GM12878 (cell line): ENCODE results near the gene ST6GALNAC3. TPM values are rescaled to one million over a fixed set of nuclear protein-coding genes. Genes with fewer than 3 reads are reported as not detected.

Source experiments
- ATAC-seq: fragments of 200-7000 bp; cut with Tn5 transposase; 3 replicates; pipeline ENCODE4 v1.9.1; 2020; ENCODE audit warnings: mild to moderate bottlenecking, moderate library complexity
- BruUV-seq: library from RNA; stranded (reverse); fragments of 400-500 nt; replicated peaks from 2 replicates; lab custom pipeline; 2021; lab: Mats Ljungman, UMichigan
- CTCF ChIA-PET: fragments of 300-600 bp; sonication (Branson Sonifier 250); formaldehyde crosslinking; extraction: SDS; loops from one replicate; lab custom pipeline; 2021; ENCODE audit warnings: inconsistent platforms; lab: Yijun Ruan, JAX
- POLR2A ChIA-PET: fragments of 350-600 bp; formaldehyde crosslinking; extraction: SDS; loops from one replicate; lab custom pipeline; 2021; ENCODE audit warnings: inconsistent platforms; lab: Charles Lee
- RAD21 ChIA-PET: fragments of 300-600 bp; sonication (Branson Sonifier 250); formaldehyde crosslinking; loops from one replicate; lab custom pipeline; 2023; ENCODE audit warnings: antibody characterized with exemption; ENCODE audit not compliant: unreplicated experiment; lab: Charles Lee
- SMC1A ChIA-PET: fragments of 300-600 bp; sonication (Branson Sonifier 250); formaldehyde crosslinking; loops from one replicate; lab custom pipeline; 2023; ENCODE audit not compliant: unreplicated experiment, uncharacterized antibody; lab: Charles Lee
- DNase-seq: peaks from one replicate; pipeline ENCODE4 v3.0.0-alpha.2; 2011; ENCODE audit warnings: low read depth, low spot score
- FAIRE-seq: peaks from 3 replicates; lab custom pipeline; 2011; peaks lifted over from hg19 to GRCh38; lab: Jason Lieb, UNC
- H2AFZ ChIP-seq: 2 replicates; pipeline ENCODE4 v1.6.0; 2011; ENCODE audit warnings: low read depth, low read length, control low read depth; ENCODE audit not compliant: control insufficient read depth
- H3K27ac ChIP-seq: 2 replicates; pipeline ENCODE4 v1.5.1; 2011; ENCODE audit warnings: control low read depth; ENCODE audit not compliant: control insufficient read depth, insufficient read depth
- H3K27me3 ChIP-seq, 2 experiments: replicated peaks in 1 of 2; 2 replicates each; pipeline versions ENCODE4 v1.6.0 to v1.6.1; 2011; ENCODE audit warnings: low read length in 1 of 2; ENCODE audit not compliant: control insufficient read depth in 2 of 2, insufficient read depth in 2 of 2
- H3K36me3 ChIP-seq, 2 experiments: 2 replicates each; pipeline ENCODE4 v1.5.1; 2011; ENCODE audit warnings: low read length in 1 of 2; ENCODE audit not compliant: control insufficient read depth in 2 of 2, insufficient read depth in 2 of 2
- H3K4me1 ChIP-seq: 2 replicates; pipeline ENCODE4 v1.6.1; 2011; ENCODE audit warnings: mild to moderate bottlenecking, low read length, moderate library complexity, mixed read lengths; ENCODE audit not compliant: control insufficient read depth, insufficient read depth
- H3K4me2 ChIP-seq: 2 replicates; pipeline ENCODE4 v1.6.0; 2011; ENCODE audit warnings: control low read depth; ENCODE audit not compliant: control insufficient read depth, insufficient read depth
- H3K4me3 ChIP-seq: fragments of 200-600 bp; sonication (generic); 2 replicates; pipeline ENCODE4 v1.5.1; 2016
- H3K79me2 ChIP-seq: 2 replicates; pipeline ENCODE4 v1.6.0; 2011; ENCODE audit warnings: low read length; ENCODE audit not compliant: control insufficient read depth, insufficient read depth
- H3K9ac ChIP-seq: 2 replicates; pipeline ENCODE4 v1.8.0; 2011; ENCODE audit warnings: low read length, control low read depth, mixed read lengths; ENCODE audit not compliant: control insufficient read depth, insufficient read depth
- H3K9me3 ChIP-seq: replicated peaks from 3 replicates; pipeline ENCODE4 v1.5.1; 2011; ENCODE audit warnings: mild to moderate bottlenecking, low read length; ENCODE audit not compliant: control insufficient read depth, insufficient read depth
- H4K20me1 ChIP-seq: 2 replicates; pipeline ENCODE4 v1.6.0; 2011; ENCODE audit not compliant: control insufficient read depth, insufficient read depth
- BHLHE40 ChIP-seq, 2 experiments: fragments of 450-650 bp in 1 of 2; IDR thresholded peaks; 2 replicates each; pipeline ENCODE4 v1.6.1; 2011 to 2017; ENCODE audit warnings: low read depth in 2 of 2, borderline replicate concordance in 1 of 2, improper control_type of control experiment in 1 of 2, low read length in 1 of 2, mild to moderate bottlenecking in 1 of 2
- NFYA ChIP-seq: IDR thresholded peaks from 2 replicates; pipeline ENCODE4 v1.6.1; 2011; ENCODE audit warnings: low read depth, mild to moderate bottlenecking, low read length, improper control_type of control experiment, borderline replicate concordance
- RELB ChIP-seq: fragments of 450-650 bp; IDR thresholded peaks from 2 replicates; pipeline ENCODE4 v1.6.1; 2017; ENCODE audit warnings: low read depth, mild to moderate bottlenecking, moderate library complexity
- SKIL ChIP-seq: fragments of 450-650 bp; IDR thresholded peaks from 2 replicates; pipeline ENCODE4 v1.6.1; 2017; ENCODE audit warnings: mild to moderate bottlenecking, low read depth, inconsistent platforms; ENCODE audit not compliant: poor library complexity, severe bottlenecking
- ZBTB11 ChIP-seq: fragments of 450-650 bp; formaldehyde crosslinking; IDR thresholded peaks from 2 replicates; pipeline ENCODE4 v1.5.0; 2022; ENCODE audit warnings: mild to moderate bottlenecking, missing genetic modification characterization
- ZNF687 ChIP-seq: fragments of 450-650 bp; IDR thresholded peaks from 2 replicates; pipeline ENCODE4 v1.6.1; 2017; ENCODE audit warnings: mild to moderate bottlenecking, moderate library complexity
- WGBS: methylation state at CpG from one replicate; pipeline ENCODE4 v1.1.6; 2016; ENCODE audit warnings: low lambda C conversion rate; ENCODE audit not compliant: insufficient replicate concordance, insufficient coverage; ENCODE audit errors: missing lambda C conversion rate; 5-methylcytosine and 5-hydroxymethylcytosine counted together
- in situ Hi-C: fragments of 300-500 bp; cut with MboI; formaldehyde crosslinking; loops from 9 replicates; pipeline ENCODE4 v1.14.3; 2018; ENCODE audit warnings: mixed read lengths
- intact Hi-C: fragments of 100-400 bp; cut with micrococcal nuclease; formaldehyde crosslinking; loops from one replicate; pipeline ENCODE4 v1.14.2; 2022; ENCODE audit not compliant: unreplicated experiment
- polyA plus RNA-seq, 11 experiments: library from polyadenylated mRNA; depleted of rRNA in 4 of 11; unstranded in 6 of 11; stranded (reverse) in 5 of 11; fragments of >200 nt; fragmentation: Nextera tagmentation in 4 of 11; fragmentation: Illumina TruSeq in 1 of 11; extraction: Ambion mirVana in 4 of 11; extraction: Trizol in 1 of 11; gene quantifications; 1 replicate in 1 of 11; 2 replicates in 10 of 11; pipeline versions ENCODE4 v1.2.1 to v1.2.3, GENCODE V29; 2011 to 2016; ENCODE audit warnings: inconsistent platforms in 2 of 11, missing spikeins in 2 of 11, low read depth in 1 of 11
- total RNA-seq, 4 experiments: library from RNA; depleted of rRNA in 3 of 4; stranded (reverse); fragments of >200 nt in 3 of 4; fragmentation: Illumina TruSeq in 1 of 4; extraction: Trizol in 1 of 4; gene quantifications; 2 replicates each; pipeline versions ENCODE4 v1.2.1 to v1.2.3, GENCODE V29; 2013 to 2021

ST6GALNAC3 gene
- total and polyA plus RNA-seq, 10 of the 15 experiments (the other 5 are each of a cell fraction or from before 2014, with no cell fraction given) = 0.04 to 0.68 (median 0.18) TPM; not detected in 3

- Histone ChIP-seq H3K36me3 (no peaks in the 10 kb centered on the region), H3K27me3 (no peaks in the 10 kb centered on the region), H3K4me3 (no peak overlapping the region), H4K20me1 (no peaks in the 10 kb centered on the region), H3K9me3 (no peaks in the 10 kb centered on the region), H2AFZ (no peak overlapping the region), H3K4me1 (no peaks in the 10 kb centered on the region), H3K79me2 (no peaks in the 10 kb centered on the region), H3K27ac (no peak overlapping the region), H3K4me2 (no peak overlapping the region), H3K9ac (no peak overlapping the region)
- WGBS = 3% methylated on average over 2 of the region's 2 CpGs
- TF ChIP-seq ZNF687 (no peak), RELB (no peak), BHLHE40 (IDR thresholded peaks at IDR 0.05; ENCODE audit: borderline replicate concordance in 1 of 2, low read depth in 2 of 2, low read length in 1 of 2) (no peak), NFYA (no peak), SKIL (no peak), ZBTB11 (CRISPR knock-in tag) (no peak)
- CTCF ChIA-PET = no interaction called here
- intact Hi-C loops (no loop called here), in situ Hi-C loops (no loop called here)
- POLR2A ChIA-PET = no interaction called here
- DNase-seq (no peak), ATAC-seq (no peak), FAIRE-seq (no peak)
- RAD21 ChIA-PET = no interaction called here
- BruUV-seq = no TSS peak
- SMC1A ChIA-PET = no interaction called here
Measured at GRCh38 chr1:76613886-76614285, 539.3 kb downstream of the ST6GALNAC3 start.
